Ascending aorta (tissue), 2 donors: ENCODE measurements around the gene FANK1. TPM values are rescaled to one million over a fixed set of nuclear protein-coding genes. Genes with fewer than 3 reads are reported as not detected.
"Not testable (repeated sequence)": the region's sequence is repeated elsewhere in the genome, so short reads cannot be mapped to it uniquely, and the experiment has no call there.

Experiments used
- DNase-seq, 2 donors: peaks; one replicate each; pipeline ENCODE4 v3.0.0-alpha.2; 2019; ENCODE audit warnings: low spot score in 2 of 2
- H3K27ac ChIP-seq, 2 donors: fragments of 200-600 bp; sonication (generic); one replicate each; pipeline ENCODE4 v1.5.1; 2016 to 2017; ENCODE audit warnings: mild to moderate bottlenecking in 1 of 2
- H3K27me3 ChIP-seq: fragments of 200-600 bp; sonication (generic); one replicate; pipeline ENCODE4 v1.5.1; 2017
- H3K36me3 ChIP-seq, 2 donors: fragments of 200-600 bp; sonication (generic); one replicate each; pipeline ENCODE4 v1.5.1; 2016
- H3K4me1 ChIP-seq, 2 donors: fragments of 200-600 bp; sonication (generic); one replicate each; pipeline ENCODE4 v1.5.1; 2016 to 2017; ENCODE audit warnings: mild to moderate bottlenecking in 1 of 2
- H3K4me3 ChIP-seq, 2 donors: fragments of 200-600 bp; sonication (generic); one replicate each; pipeline ENCODE4 v1.5.1; 2016 to 2017; ENCODE audit warnings: mild to moderate bottlenecking in 1 of 2
- H3K9me3 ChIP-seq, 2 donors: fragments of 200-600 bp; sonication (generic); one replicate each; pipeline ENCODE4 v1.5.1; 2016
- CTCF ChIP-seq, 3 experiments: fragments of 200-600 bp in 2 of 3; fragments of 450-650 bp in 1 of 3; sonication (generic) in 2 of 3; IDR thresholded peaks; one replicate each; pipeline ENCODE4 v1.5.1; 2016 to 2019; ENCODE audit warnings: antibody characterized with exemption in 3 of 3, mild to moderate bottlenecking in 1 of 3, moderate library complexity in 1 of 3
- intact Hi-C: fragments of 100-400 bp; cut with DNase I; formaldehyde crosslinking; loops from one replicate; pipeline ENCODE4 v1.15.1; 2023
- total RNA-seq: library from RNA; depleted of rRNA; stranded (reverse); fragments of >200 nt; gene quantifications from one replicate; pipeline ENCODE4 v1.1.0, GENCODE V29; 2016

FANK1 gene
- total RNA-seq, 1 donor from 2014 or later: not detected

GRCh38 chr10:125881192-125881591 lies 15.2 kb upstream of the FANK1 start, which contains the start of gene DHX32:
DHX32 (minus strand) TSS chr10:125881292; CDS start chr10:125880824, 468 bp downstream.
- TF ChIP-seq CTCF (IDR thresholded peaks at IDR 0.05): no peak
- no peak for DNase-seq
- Histone ChIP-seq H3K9me3 (peaks cover 0 to 3% of the 10 kb centered on the region in 2 donors), H3K27me3 (no peaks in the 10 kb centered on the region), H3K36me3 (peaks cover 0 to 12% of the 10 kb centered on the region in 2 donors), H3K27ac (no peak within 1 kb of the TSS), H3K4me3 (no peak within 1 kb of the TSS), H3K4me1 (no peaks in the 10 kb centered on the region)
- intact Hi-C loops: no loop called here

- DNase-seq: no peak
- Histone ChIP-seq H3K4me3 (no peak overlapping the region), H3K4me1 (no peaks in the 10 kb centered on the region), H3K27me3 (no peaks in the 10 kb centered on the region), H3K9me3 (no peaks in the 10 kb centered on the region), H3K27ac (no peak overlapping the region), H3K36me3 (peaks cover 0 to 9% of the 10 kb centered on the region in 2 donors)
- no peak for TF ChIP-seq CTCF (IDR thresholded peaks at IDR 0.05)
- intact Hi-C loops: no loop called here
Observed at GRCh38 chr10:125882596-125882995, 13.8 kb upstream of the FANK1 start.

DNA sequence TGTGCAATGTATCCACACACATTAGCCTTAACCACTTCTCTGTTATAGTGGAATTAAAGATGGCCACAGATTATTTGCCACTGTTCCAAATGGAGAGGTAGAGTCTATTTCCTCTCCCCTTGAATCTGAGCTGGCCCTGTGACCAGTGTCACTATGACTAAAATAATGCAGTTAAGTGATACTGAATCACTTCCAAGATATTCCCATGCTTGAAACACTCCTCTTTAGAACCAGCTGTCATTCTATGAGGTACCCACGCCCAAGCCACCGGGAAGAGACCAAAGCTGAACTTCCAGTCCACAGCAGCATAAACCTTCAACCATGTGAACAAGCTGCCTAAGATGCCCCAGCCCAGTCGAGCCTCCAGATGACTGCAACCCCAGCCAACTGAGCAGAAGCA lies 13.2 kb upstream of the FANK1 start:
- Histone ChIP-seq H3K27ac (no peak overlapping the region), H3K4me3 (no peak overlapping the region), H3K27me3 (no peaks in the 10 kb centered on the region), H3K4me1 (no peaks in the 10 kb centered on the region), H3K36me3 (peaks cover 0 to 7% of the 10 kb centered on the region in 2 donors), H3K9me3 (no peaks in the 10 kb centered on the region)
- no peak for DNase-seq
- intact Hi-C loops: no loop called here
- no peak for TF ChIP-seq CTCF (IDR thresholded peaks at IDR 0.05)

DNA sequence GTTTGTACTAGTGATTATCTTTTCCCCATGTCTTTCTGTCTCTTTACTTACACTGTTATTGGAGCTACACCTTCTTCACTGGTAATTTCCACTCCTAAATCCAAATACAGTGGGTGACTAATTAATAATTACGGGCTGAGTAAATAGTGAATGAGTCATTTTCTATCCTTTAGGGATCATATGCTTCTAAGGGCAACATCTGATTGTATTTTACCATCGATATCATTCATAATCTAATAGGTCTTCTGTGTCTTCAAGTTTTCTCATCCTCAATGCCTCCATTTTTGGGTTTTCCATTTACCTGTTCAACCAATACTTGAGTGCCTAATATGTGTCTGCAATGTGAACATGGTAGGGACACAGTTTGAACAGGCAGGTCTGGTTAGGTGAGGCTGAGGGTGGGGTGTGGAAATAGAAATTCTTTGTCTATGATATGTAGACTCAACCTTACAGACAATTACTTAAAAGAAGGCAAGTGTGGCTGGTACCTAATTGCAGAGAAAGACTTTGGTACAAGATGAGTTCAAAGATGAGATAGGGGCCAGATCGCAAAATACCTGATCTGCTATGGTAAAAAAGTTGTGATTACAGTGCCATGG lies 9.4 kb upstream of the FANK1 start:
- Histone ChIP-seq H3K9me3 (no peaks in the 10 kb centered on the region), H3K36me3 (no peaks in the 10 kb centered on the region), H3K4me3 (no peak overlapping the region), H3K4me1 (no peaks in the 10 kb centered on the region), H3K27ac (no peak overlapping the region), H3K27me3 (no peaks in the 10 kb centered on the region)
- intact Hi-C loops: no loop called here
- DNase-seq: no peak
- TF ChIP-seq CTCF (IDR thresholded peaks at IDR 0.05): no peak

GRCh38 chr10:125889441-125889840 lies 6.9 kb upstream of the FANK1 start:
- intact Hi-C loops, H3K9me3 ChIP-seq, H3K4me3 ChIP-seq, H3K4me1 ChIP-seq, H3K36me3 ChIP-seq, H3K27me3 ChIP-seq, H3K27ac ChIP-seq, DNase-seq: not testable (repeated sequence)

DNA sequence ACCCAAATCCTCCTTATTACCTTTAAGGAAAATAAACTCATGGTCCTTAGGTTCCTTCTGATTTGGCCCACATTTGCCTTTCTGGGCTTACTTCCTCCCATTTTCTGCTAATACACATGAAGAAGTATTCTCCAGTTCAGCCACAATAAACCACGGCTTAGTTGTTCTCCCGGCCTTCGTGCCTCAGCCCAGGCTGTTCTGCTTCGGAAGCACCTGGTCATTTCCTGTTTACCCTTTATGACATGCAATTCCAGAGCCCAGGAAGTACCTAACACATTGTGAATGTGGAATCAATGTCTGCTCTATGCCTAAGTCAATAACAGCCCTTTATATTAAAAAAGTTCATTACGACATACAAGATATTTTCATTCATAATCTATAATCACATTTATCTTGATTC lies 4.0 kb upstream of the FANK1 start:
- H3K4me3 ChIP-seq, H3K9me3 ChIP-seq, H3K36me3 ChIP-seq, DNase-seq, H3K27ac ChIP-seq, H3K27me3 ChIP-seq, intact Hi-C loops, H3K4me1 ChIP-seq: not testable (repeated sequence)

DNA sequence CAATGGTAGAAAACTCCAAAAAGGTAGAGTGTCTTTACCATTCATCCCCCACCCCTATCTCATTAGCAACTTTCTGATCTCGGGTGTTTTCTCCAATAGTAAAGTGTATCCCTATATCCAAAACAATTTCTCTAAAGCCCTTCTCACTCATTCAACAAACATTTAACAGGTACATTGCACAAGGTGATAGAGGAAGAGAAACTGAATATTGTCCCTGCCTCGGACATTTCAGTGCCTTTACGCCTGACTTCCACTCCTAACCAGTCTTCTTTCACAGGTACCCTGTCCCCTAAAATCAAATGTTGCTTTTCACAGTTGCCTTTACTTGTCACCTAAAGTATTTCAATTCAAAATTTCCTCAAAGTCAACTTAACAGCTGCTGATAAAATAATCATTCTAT lies 2.2 kb upstream of the FANK1 start:
- H3K27me3 ChIP-seq, H3K4me3 ChIP-seq, H3K9me3 ChIP-seq, H3K27ac ChIP-seq, H3K4me1 ChIP-seq, intact Hi-C loops, H3K36me3 ChIP-seq, DNase-seq: not testable (repeated sequence)

DNA sequence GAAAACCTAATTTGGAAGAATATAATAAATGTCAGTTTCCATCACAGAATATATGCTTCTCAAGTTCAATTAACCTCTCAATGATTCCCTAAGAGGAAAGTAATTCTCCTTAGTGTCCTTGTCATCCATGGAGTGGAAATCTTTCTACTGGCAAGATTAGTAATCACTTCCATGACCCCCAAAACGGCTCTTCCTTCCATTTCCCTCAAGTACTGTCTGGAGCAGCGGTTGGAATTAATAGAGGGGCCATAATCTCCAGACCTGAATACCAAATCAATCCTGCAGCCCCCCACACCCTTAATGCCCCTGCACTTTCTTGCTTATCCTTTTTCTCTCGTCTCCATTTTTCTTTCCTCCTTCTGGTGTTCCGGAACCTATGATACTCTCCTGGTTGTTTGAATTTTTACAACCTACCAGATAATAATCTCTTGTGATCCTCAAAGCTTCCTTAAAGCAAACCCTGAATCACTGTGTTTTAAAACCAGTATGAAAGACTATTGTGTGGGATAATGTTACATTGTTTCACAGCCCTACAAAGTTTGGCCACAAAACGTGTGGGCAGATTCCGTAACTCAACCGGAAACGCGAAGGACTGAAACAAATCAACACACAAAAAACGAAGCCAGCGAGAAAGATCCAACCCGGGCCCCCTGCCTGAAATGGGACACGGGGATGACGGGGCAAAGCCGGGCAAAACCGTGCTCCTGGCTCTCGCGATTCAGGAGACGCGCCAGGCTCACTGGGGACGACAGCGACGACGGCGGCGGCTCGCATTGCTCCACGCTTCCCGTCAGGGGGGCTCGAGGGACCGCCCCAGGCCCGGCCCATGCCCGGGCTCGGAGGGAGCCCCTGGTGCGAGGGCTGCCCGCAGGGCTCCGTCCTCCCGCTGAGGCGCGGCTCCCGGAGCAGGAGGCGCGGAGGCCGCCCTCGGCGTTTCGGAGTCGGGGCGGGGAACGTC lies 955 bp upstream of the FANK1 start:
- Histone ChIP-seq H3K27ac (peak overlapping the region; percentile 71 to 83), H3K4me3 (peak overlapping the region; percentile 88 to 96)
- H3K9me3 ChIP-seq, H3K4me1 ChIP-seq, H3K36me3 ChIP-seq, H3K27me3 ChIP-seq: not testable (repeated sequence)
- DNase-seq: peak in 1 of 2 donors; percentile 85
- intact Hi-C loops: loop anchor here (2.0 kb wide), 1 partner anchor 73 kb away; the partner anchor contains the start of genes BCCIP and UROS

DNA sequence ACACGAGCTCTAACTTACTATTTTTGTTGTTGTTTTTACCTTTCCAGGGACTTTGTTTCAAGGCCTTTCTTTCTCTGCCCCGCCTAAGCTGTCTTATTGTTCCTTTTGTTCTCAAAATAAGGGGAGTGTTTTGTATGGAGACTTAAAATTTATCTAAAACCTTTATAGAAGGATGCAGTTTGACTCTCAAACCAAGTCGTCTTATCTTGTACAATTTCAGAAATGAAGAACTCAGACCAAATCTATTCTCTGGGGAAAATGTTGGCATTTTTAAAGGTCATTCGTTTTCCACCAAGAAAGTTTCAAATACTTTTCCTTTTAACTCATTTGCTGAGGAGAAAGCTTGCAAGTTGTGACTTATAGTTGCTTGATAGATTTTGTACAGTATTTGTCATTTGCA lies 953 bp downstream of the FANK1 start:
- DNase-seq, H3K4me1 ChIP-seq, H3K27me3 ChIP-seq, H3K36me3 ChIP-seq, H3K9me3 ChIP-seq, H3K27ac ChIP-seq: not testable (repeated sequence)
- intact Hi-C loops: loop anchor here (2.0 kb wide), 1 partner anchor 75 kb away; the partner anchor contains the start of genes BCCIP and UROS
- peak overlapping the region; percentile 88 to 96 for H3K4me3 ChIP-seq

GRCh38 chr10:125900963-125901362 lies 4.6 kb downstream of the FANK1 start:
- H3K4me3 ChIP-seq, intact Hi-C loops, H3K36me3 ChIP-seq, H3K27ac ChIP-seq, H3K4me1 ChIP-seq, H3K9me3 ChIP-seq, DNase-seq, H3K27me3 ChIP-seq: not testable (repeated sequence)
